ENCODE results near the gene SHISAL1. TPM values are rescaled to one million over a fixed set of nuclear protein-coding genes. Genes with fewer than 3 reads are reported as not detected.
"Not testable (repeated sequence)": the region's sequence is repeated elsewhere in the genome, so short reads cannot be mapped to it uniquely, and the experiment has no call there.

SHISAL1 gene
- total RNA-seq, 1 experiment from 2014 or later: 0.32 TPM

- no peak for DNase-seq (ENCODE audit: low read depth)
Measured at GRCh38 chr22:44328326-44328725, 15.6 kb upstream of the SHISAL1 start.

GRCh38 chr22:44326491-44326885 is 13.7 kb upstream of the SHISAL1 start:
- no peak for DNase-seq (ENCODE audit: low read depth)

- peak; percentile 49 for DNase-seq (ENCODE audit: low read depth)
Measured at GRCh38 chr22:44325718-44326490, 13.2 kb upstream of the SHISAL1 start.

- not testable (repeated sequence) for DNase-seq (ENCODE audit: low read depth)
Measured at GRCh38 chr22:44323140-44323790, 10.5 kb upstream of the SHISAL1 start.

GRCh38 chr22:44319685-44320084 is 6.9 kb upstream of the SHISAL1 start:
- no peak for DNase-seq (ENCODE audit: low read depth)

GRCh38 chr22:44318751-44319150 is 6.0 kb upstream of the SHISAL1 start:
- DNase-seq (ENCODE audit: low read depth): no peak

GRCh38 chr22:44317886-44318637 is 5.3 kb upstream of the SHISAL1 start:
- no peak for DNase-seq (ENCODE audit: low read depth)

- DNase-seq (ENCODE audit: low read depth): no peak
Measured at GRCh38 chr22:44317123-44317444, 4.3 kb upstream of the SHISAL1 start.

GRCh38 chr22:44316393-44317122 is 3.8 kb upstream of the SHISAL1 start:
- peak; percentile 33 for DNase-seq (ENCODE audit: low read depth)

GRCh38 chr22:44314425-44315067 is 1.8 kb upstream of the SHISAL1 start:
- DNase-seq (ENCODE audit: low read depth): no peak

- DNase-seq (ENCODE audit: low read depth): no peak
Measured at GRCh38 chr22:44313385-44314006, 745 bp upstream of the SHISAL1 start.

- DNase-seq (ENCODE audit: low read depth): peak; percentile 74
Measured at GRCh38 chr22:44311855-44312170, 938 bp downstream of the SHISAL1 start.

- no peak for DNase-seq (ENCODE audit: low read depth)
Measured at GRCh38 chr22:44311104-44311854, 1.5 kb downstream of the SHISAL1 start.

GRCh38 chr22:44309647-44310046 is 3.1 kb downstream of the SHISAL1 start:
- no peak for DNase-seq (ENCODE audit: low read depth)

- peak; percentile 94 for DNase-seq (ENCODE audit: low read depth)
Measured at GRCh38 chr22:44309137-44309536, 3.6 kb downstream of the SHISAL1 start.

- no peak for DNase-seq (ENCODE audit: low read depth)
Measured at GRCh38 chr22:44307509-44308169, 5.1 kb downstream of the SHISAL1 start.

GRCh38 chr22:44305888-44306287 is 6.9 kb downstream of the SHISAL1 start:
- DNase-seq (ENCODE audit: low read depth): no peak

GRCh38 chr22:44305455-44305854 is 7.3 kb downstream of the SHISAL1 start:
- no peak for DNase-seq (ENCODE audit: low read depth)

GRCh38 chr22:44304911-44305310 is 7.8 kb downstream of the SHISAL1 start:
- no peak for DNase-seq (ENCODE audit: low read depth)

GRCh38 chr22:44304354-44304753 is 8.4 kb downstream of the SHISAL1 start:
- DNase-seq (ENCODE audit: low read depth): peak; percentile 21
